GM12872 (cell line): ENCODE measurements around the gene EIF1.

Experiments used
- TF ChIP-seq, protein P1 (sequence below): IDR thresholded peaks from 3 replicates; pipeline ENCODE4 v1.5.1; 2011; ENCODE audit warnings: low read depth, mild to moderate bottlenecking, low read length, moderate library complexity; ENCODE audit not compliant: insufficient read depth

The EIF1 gene

DNA sequence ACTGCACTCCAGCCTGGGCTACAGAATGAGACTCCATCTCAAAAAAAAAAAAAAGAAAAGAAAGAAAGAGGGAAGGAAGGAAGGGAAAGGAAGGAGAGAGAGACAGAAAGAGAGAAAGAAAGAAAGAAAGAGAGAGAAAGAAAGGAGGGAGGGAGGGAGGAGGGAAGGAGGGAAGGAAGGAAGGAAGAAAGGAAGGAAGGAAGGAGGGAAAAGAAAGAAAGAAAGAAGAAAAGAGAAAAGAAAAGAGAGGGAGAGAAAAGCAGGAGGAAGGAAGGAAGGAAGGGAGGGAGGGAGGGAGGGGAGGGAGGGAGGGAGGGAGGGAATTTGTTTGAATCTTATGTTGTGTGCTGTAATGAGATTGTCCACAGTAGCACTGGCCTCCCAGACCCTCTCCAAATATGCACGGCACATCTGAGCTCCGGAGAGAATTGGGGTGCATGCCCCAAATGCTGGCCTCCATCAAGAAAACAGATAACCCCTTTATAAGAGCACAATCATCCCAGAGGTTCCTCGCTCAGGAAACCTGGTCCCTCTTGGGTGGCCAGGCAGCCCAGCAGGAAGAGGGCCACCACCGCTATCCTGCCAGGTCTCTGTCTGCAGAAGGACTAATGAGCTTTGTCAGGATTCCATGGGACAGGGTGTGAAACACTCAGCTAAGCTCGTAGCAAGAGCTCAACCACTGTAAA, 8.8 kb upstream of the EIF1 start:
- TF ChIP-seq, protein P1, sequence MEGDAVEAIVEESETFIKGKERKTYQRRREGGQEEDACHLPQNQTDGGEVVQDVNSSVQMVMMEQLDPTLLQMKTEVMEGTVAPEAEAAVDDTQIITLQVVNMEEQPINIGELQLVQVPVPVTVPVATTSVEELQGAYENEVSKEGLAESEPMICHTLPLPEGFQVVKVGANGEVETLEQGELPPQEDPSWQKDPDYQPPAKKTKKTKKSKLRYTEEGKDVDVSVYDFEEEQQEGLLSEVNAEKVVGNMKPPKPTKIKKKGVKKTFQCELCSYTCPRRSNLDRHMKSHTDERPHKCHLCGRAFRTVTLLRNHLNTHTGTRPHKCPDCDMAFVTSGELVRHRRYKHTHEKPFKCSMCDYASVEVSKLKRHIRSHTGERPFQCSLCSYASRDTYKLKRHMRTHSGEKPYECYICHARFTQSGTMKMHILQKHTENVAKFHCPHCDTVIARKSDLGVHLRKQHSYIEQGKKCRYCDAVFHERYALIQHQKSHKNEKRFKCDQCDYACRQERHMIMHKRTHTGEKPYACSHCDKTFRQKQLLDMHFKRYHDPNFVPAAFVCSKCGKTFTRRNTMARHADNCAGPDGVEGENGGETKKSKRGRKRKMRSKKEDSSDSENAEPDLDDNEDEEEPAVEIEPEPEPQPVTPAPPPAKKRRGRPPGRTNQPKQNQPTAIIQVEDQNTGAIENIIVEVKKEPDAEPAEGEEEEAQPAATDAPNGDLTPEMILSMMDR, result no peak

DNA sequence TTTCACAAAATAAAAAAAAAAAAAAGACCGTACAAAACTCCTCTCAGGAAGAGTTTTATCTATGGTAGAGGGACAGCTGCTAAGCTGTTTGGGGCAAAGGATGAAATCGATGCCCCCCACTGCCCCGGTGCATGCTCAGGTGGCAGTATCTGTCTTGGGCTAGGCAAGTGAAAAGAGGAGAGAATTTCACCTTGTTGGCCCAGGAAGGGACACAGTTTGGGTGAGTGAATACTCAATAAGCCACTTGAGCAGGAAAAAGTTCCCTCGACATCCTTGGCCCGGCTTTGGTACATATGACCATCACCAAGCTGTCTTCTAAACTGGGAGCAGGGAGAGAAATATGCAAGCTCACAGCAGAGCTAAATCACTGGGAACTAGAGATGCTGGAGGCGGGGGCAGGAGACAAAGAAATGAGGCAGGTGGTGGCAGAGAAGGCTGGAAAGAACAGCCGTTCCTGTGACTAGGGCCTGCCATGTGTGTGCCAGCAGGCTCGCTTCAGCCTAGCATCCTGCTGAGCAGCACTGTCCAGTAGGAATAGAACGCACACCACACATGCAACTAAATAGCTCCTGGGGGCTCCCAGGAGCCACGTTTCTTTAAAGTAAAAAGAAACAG, 8.2 kb upstream of the EIF1 start:
- TF ChIP-seq, protein P1, result no peak

DNA sequence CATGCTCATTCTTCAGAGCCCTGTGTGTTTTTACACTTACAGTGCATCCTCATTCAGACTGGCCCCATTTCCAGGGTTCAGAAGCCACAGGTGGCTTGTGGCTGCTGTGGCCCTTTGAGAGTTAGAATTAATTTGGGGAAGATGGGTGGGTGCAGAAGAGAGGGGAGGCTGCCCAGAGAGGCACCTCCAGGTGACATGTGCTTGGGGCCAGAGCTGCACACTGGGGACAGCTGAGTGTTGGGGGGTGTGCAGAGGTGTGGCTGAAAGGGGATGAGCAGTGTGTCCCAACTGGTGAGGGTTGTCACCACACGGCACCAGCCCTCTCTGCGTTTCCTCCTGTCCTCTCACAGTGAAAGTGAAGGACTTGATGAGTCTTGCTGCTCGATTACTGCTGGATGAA, 6.9 kb upstream of the EIF1 start:
- TF ChIP-seq, protein P1, result no peak

DNA sequence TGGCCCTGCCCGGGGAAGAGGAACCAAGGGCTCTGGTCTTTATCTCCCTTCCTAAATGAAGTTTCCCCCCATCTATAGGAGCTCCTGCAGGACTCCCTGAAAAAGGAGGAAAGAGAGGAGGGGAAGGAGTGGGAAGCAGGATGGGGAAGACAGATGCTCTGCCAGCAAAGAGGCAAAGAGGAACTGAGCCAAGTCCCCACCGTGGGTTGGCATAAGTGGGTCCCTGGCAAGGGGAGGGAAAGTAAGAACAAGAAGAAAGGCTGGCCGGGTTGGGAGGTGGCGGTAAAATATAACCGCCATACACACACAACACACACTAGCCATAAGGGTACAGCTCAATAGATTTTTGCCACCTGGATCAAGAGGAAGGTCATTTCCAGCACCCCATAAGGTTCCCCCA, 6.1 kb upstream of the EIF1 start:
- TF ChIP-seq, protein P1, result no peak

DNA sequence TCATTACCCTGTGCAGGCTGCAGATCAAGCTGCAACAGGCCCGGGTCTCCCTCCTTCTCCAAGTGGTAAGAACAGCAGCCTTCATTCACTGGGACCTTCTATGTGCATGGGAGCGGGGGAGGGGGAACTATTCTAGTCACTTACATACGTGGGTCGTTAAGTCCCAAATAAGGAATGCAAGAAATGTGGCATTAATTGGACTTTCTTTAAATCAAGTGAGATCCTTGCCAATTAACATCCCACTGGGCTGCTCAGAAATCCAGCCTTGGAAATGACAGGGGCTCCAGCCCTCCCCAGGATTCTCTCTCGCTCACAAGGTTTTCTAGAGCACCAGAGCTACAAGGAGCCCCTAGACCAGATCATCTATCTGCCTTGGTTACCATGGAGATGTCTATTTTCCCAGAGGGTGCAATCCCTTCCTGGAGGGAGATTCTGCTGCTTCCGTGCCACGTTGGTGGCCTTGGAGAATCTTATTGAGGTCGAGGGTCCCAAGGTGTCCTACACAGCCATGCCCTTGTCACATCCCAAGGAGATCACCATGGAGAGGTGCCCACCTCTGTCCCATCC, 5.2 kb upstream of the EIF1 start:
- TF ChIP-seq, protein P1, result no peak

DNA sequence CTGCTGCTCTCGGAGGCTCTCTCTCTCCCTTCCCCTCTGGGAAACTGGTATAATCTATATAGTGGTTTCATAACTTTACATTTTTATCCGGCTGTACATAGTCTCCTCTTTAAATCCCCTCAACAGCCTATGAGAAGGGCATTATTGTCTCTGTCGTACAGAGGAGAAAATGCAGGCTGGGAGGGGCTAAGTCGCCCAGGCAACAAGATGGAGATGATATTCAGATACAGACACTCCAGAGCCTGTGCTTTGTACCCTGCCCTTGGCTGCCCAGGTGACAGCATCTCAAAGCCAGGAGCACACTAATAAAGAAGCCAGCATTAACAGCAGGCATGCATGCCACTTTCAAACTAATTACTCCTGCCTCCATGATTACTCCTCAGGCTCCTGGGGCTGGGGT, 4.7 kb upstream of the EIF1 start:
- TF ChIP-seq, protein P1, result no peak

DNA sequence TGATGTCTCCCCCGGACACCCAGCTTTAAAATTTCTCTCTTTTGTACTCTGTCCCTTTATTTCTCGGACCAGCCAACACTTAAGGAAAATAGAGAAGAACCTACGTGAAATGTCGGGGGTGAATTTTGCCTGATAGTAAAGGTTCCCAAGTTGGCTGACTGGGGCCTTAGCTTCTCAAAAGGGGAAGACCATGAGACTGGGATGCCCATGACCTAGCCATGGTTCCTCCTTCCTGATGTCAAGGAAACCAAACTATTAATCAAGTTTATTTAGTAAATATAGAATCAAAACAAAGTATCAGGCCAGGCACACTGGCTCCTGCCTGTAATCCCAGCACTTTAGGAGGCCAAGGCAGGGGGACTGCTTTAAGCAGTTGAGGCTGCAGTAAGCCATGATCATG, 2.4 kb upstream of the EIF1 start:
- TF ChIP-seq, protein P1, result no peak
